WTC11 (cell line): ENCODE measurements around the gene PREPL. TPM values are rescaled to one million over a fixed set of nuclear protein-coding genes. Genes with fewer than 3 reads are reported as not detected.

Experiments used
- CBFB ChIP-seq: sonication (generic); formaldehyde crosslinking; IDR thresholded peaks from 2 replicates; pipeline ENCODE4 v1.8.1; 2022; ENCODE audit warnings: mild to moderate bottlenecking, low read depth, missing genetic modification reagents
- CREB1 ChIP-seq: sonication (generic); formaldehyde crosslinking; IDR thresholded peaks from 2 replicates; pipeline ENCODE4 v1.8.0; 2023; ENCODE audit warnings: mild to moderate bottlenecking, missing genetic modification reagents
- CREM ChIP-seq: sonication (generic); formaldehyde crosslinking; IDR thresholded peaks from 2 replicates; pipeline ENCODE4 v1.8.1; 2022; ENCODE audit warnings: mild to moderate bottlenecking, missing genetic modification reagents, moderate library complexity
- EMX1 ChIP-seq: fragments of 250-450 bp; sonication (Bioruptor Pico); IDR thresholded peaks from 2 replicates; pipeline ENCODE4 v1.8.0; 2021; ENCODE audit warnings: mild to moderate bottlenecking
- ETV6 ChIP-seq: sonication (generic); formaldehyde crosslinking; IDR thresholded peaks from 2 replicates; pipeline ENCODE4 v1.8.1; 2022; ENCODE audit warnings: mild to moderate bottlenecking, missing genetic modification reagents
- FOXJ3 ChIP-seq: sonication (generic); formaldehyde crosslinking; IDR thresholded peaks from 2 replicates; pipeline ENCODE4 v1.9.0; 2021; ENCODE audit warnings: missing genetic modification reagents, mild to moderate bottlenecking, borderline replicate concordance
- GRHL2 ChIP-seq: fragments of 250-450 bp; sonication (Bioruptor Pico); IDR thresholded peaks from 2 replicates; pipeline ENCODE4 v1.8.0; 2022; ENCODE audit warnings: mild to moderate bottlenecking, moderate library complexity; ENCODE audit not compliant: insufficient replicate concordance, severe bottlenecking
- GTF2I ChIP-seq: fragments of 250-450 bp; sonication (Bioruptor Pico); conservative IDR thresholded peaks from 2 replicates; pipeline ENCODE4 v1.4.0; 2021; ENCODE audit warnings: mild to moderate bottlenecking
- KAT7 ChIP-seq: sonication (generic); formaldehyde crosslinking; IDR thresholded peaks from 2 replicates; pipeline ENCODE4 v1.8.1; 2023; ENCODE audit warnings: missing genetic modification reagents, mild to moderate bottlenecking, borderline replicate concordance
- MAX ChIP-seq: sonication (generic); formaldehyde crosslinking; IDR thresholded peaks from 2 replicates; pipeline ENCODE4 v1.8.0; 2022; ENCODE audit warnings: mild to moderate bottlenecking, missing genetic modification reagents
- SMAD3 ChIP-seq: sonication (generic); formaldehyde crosslinking; IDR thresholded peaks from 2 replicates; pipeline ENCODE4 v1.8.0; 2022; ENCODE audit warnings: missing genetic modification reagents, mild to moderate bottlenecking, borderline replicate concordance
- SMAD4 ChIP-seq: sonication (generic); formaldehyde crosslinking; IDR thresholded peaks from 2 replicates; pipeline ENCODE4 v1.8.0; 2022; ENCODE audit warnings: mild to moderate bottlenecking, missing genetic modification reagents
- ZNF121 ChIP-seq: sonication (generic); formaldehyde crosslinking; IDR thresholded peaks from 2 replicates; pipeline ENCODE4 v1.8.0; 2023; ENCODE audit warnings: missing genetic modification reagents
- ZNF416 ChIP-seq: fragments of 250-450 bp; sonication (Bioruptor Pico); IDR thresholded peaks from 2 replicates; pipeline ENCODE4 v1.9.0; 2021; ENCODE audit warnings: mild to moderate bottlenecking, inconsistent platforms
- ZNF671 ChIP-seq: fragments of 250-450 bp; sonication (Bioruptor Pico); IDR thresholded peaks from 2 replicates; pipeline ENCODE4 v1.8.0; 2021; ENCODE audit warnings: mild to moderate bottlenecking
- total RNA-seq: library from RNA; stranded (reverse); gene quantifications from 3 replicates; pipeline ENCODE4 v1.2.3, GENCODE V29; 2021
- TF ChIP-seq, protein P1 (sequence below): sonication (generic); formaldehyde crosslinking; IDR thresholded peaks from 2 replicates; pipeline ENCODE4 v1.8.0; 2022; ENCODE audit warnings: missing genetic modification reagents
- TF ChIP-seq, protein P2 (sequence below): fragments of 250-450 bp; sonication (Bioruptor Pico); IDR thresholded peaks from 2 replicates; pipeline ENCODE4 v1.9.0; 2021; ENCODE audit warnings: mild to moderate bottlenecking, borderline replicate concordance
- TF ChIP-seq, protein P3 (sequence below): sonication (generic); formaldehyde crosslinking; IDR thresholded peaks from 2 replicates; pipeline ENCODE4 v1.8.1; 2023; ENCODE audit warnings: mild to moderate bottlenecking, missing genetic modification reagents, borderline replicate concordance
- TF ChIP-seq, protein P4 (sequence below): sonication (generic); formaldehyde crosslinking; IDR thresholded peaks from 2 replicates; pipeline ENCODE4 v1.8.1; 2023; ENCODE audit warnings: mild to moderate bottlenecking, missing genetic modification reagents
- TF ChIP-seq, protein P5 (sequence below): sonication (generic); formaldehyde crosslinking; IDR thresholded peaks from 2 replicates; pipeline ENCODE4 v1.8.0; 2022; ENCODE audit warnings: mild to moderate bottlenecking, missing genetic modification reagents
- TF ChIP-seq, protein P6 (sequence below): fragments of 250-450 bp; sonication (Bioruptor Pico); conservative IDR thresholded peaks from 2 replicates; pipeline ENCODE4 v1.9.0; 2021; ENCODE audit warnings: mild to moderate bottlenecking

The PREPL gene
- total RNA-seq, 1 experiment from 2014 or later, result 29.3 TPM

DNA sequence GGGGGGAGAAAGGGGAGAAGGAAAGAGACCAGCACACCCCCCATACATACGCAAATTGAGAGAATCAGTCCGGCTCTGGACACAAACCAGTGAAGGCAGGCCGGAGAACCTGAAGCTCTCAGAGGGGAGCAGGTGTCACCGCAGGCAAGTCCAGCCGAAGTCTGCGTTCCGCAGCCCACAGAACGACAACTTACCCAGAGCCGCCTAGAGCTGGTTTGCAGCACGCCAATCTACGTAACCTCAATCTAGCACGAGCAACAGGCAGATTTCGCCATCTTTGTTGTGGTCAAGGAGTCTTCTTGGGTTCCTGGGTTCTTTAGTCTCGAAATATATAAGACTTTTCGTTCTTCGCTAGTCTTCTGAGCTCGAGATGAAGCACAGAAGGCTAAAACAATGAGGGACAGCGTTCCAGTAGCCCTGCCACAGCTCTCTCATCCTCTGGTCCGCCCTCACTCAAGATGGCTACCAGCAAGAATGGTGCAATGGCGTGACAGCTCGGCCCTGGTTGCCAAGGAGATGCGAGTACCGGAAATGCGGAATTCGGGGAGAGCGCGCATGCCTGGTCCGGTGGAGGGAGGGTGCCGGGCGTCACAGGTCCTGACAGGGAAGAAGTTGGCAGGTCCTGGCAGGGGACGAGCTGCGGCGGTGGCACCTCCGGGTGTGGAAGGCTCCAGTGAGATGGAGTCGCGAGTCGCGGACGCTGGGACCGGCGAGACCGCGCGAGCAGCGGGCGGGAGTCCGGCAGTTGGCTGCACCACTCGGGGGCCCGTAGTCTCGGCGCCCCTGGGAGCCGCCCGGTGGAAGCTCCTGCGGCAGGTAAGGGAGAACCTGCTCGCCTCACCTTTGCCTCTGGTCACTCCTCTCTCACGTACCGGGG is at the start of gene PREPL, which contains the start of gene CAMKMT (continued):
- TF ChIP-seq, protein P1, sequence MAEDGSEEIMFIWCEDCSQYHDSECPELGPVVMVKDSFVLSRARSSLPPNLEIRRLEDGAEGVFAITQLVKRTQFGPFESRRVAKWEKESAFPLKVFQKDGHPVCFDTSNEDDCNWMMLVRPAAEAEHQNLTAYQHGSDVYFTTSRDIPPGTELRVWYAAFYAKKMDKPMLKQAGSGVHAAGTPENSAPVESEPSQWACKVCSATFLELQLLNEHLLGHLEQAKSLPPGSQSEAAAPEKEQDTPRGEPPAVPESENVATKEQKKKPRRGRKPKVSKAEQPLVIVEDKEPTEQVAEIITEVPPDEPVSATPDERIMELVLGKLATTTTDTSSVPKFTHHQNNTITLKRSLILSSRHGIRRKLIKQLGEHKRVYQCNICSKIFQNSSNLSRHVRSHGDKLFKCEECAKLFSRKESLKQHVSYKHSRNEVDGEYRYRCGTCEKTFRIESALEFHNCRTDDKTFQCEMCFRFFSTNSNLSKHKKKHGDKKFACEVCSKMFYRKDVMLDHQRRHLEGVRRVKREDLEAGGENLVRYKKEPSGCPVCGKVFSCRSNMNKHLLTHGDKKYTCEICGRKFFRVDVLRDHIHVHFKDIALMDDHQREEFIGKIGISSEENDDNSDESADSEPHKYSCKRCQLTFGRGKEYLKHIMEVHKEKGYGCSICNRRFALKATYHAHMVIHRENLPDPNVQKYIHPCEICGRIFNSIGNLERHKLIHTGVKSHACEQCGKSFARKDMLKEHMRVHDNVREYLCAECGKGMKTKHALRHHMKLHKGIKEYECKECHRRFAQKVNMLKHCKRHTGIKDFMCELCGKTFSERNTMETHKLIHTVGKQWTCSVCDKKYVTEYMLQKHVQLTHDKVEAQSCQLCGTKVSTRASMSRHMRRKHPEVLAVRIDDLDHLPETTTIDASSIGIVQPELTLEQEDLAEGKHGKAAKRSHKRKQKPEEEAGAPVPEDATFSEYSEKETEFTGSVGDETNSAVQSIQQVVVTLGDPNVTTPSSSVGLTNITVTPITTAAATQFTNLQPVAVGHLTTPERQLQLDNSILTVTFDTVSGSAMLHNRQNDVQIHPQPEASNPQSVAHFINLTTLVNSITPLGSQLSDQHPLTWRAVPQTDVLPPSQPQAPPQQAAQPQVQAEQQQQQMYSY (CRISPR knock-in tag), result peak; percentile 34; the same call in 1 of the 2 replicates
- TF ChIP-seq KAT7, result peak; percentile 96; the same call in 1 of the 2 replicates
- TF ChIP-seq ETV6 (CRISPR knock-in tag), result peak; percentile 70; the same call in 1 of the 2 replicates
- TF ChIP-seq, protein P2, sequence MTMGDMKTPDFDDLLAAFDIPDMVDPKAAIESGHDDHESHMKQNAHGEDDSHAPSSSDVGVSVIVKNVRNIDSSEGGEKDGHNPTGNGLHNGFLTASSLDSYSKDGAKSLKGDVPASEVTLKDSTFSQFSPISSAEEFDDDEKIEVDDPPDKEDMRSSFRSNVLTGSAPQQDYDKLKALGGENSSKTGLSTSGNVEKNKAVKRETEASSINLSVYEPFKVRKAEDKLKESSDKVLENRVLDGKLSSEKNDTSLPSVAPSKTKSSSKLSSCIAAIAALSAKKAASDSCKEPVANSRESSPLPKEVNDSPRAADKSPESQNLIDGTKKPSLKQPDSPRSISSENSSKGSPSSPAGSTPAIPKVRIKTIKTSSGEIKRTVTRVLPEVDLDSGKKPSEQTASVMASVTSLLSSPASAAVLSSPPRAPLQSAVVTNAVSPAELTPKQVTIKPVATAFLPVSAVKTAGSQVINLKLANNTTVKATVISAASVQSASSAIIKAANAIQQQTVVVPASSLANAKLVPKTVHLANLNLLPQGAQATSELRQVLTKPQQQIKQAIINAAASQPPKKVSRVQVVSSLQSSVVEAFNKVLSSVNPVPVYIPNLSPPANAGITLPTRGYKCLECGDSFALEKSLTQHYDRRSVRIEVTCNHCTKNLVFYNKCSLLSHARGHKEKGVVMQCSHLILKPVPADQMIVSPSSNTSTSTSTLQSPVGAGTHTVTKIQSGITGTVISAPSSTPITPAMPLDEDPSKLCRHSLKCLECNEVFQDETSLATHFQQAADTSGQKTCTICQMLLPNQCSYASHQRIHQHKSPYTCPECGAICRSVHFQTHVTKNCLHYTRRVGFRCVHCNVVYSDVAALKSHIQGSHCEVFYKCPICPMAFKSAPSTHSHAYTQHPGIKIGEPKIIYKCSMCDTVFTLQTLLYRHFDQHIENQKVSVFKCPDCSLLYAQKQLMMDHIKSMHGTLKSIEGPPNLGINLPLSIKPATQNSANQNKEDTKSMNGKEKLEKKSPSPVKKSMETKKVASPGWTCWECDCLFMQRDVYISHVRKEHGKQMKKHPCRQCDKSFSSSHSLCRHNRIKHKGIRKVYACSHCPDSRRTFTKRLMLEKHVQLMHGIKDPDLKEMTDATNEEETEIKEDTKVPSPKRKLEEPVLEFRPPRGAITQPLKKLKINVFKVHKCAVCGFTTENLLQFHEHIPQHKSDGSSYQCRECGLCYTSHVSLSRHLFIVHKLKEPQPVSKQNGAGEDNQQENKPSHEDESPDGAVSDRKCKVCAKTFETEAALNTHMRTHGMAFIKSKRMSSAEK, result no peak
- no peak for TF ChIP-seq GTF2I (CRISPR knock-in tag)
- TF ChIP-seq SMAD3 (CRISPR knock-in tag), result peak; percentile 83; the same call in 1 of the 2 replicates
- TF ChIP-seq, protein P3, sequence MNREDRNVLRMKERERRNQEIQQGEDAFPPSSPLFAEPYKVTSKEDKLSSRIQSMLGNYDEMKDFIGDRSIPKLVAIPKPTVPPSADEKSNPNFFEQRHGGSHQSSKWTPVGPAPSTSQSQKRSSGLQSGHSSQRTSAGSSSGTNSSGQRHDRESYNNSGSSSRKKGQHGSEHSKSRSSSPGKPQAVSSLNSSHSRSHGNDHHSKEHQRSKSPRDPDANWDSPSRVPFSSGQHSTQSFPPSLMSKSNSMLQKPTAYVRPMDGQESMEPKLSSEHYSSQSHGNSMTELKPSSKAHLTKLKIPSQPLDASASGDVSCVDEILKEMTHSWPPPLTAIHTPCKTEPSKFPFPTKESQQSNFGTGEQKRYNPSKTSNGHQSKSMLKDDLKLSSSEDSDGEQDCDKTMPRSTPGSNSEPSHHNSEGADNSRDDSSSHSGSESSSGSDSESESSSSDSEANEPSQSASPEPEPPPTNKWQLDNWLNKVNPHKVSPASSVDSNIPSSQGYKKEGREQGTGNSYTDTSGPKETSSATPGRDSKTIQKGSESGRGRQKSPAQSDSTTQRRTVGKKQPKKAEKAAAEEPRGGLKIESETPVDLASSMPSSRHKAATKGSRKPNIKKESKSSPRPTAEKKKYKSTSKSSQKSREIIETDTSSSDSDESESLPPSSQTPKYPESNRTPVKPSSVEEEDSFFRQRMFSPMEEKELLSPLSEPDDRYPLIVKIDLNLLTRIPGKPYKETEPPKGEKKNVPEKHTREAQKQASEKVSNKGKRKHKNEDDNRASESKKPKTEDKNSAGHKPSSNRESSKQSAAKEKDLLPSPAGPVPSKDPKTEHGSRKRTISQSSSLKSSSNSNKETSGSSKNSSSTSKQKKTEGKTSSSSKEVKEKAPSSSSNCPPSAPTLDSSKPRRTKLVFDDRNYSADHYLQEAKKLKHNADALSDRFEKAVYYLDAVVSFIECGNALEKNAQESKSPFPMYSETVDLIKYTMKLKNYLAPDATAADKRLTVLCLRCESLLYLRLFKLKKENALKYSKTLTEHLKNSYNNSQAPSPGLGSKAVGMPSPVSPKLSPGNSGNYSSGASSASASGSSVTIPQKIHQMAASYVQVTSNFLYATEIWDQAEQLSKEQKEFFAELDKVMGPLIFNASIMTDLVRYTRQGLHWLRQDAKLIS (CRISPR knock-in tag), result no peak
- TF ChIP-seq CREM (CRISPR knock-in tag), result peak; percentile 79
- TF ChIP-seq GRHL2 (CRISPR knock-in tag), result no peak
- TF ChIP-seq, protein P4, sequence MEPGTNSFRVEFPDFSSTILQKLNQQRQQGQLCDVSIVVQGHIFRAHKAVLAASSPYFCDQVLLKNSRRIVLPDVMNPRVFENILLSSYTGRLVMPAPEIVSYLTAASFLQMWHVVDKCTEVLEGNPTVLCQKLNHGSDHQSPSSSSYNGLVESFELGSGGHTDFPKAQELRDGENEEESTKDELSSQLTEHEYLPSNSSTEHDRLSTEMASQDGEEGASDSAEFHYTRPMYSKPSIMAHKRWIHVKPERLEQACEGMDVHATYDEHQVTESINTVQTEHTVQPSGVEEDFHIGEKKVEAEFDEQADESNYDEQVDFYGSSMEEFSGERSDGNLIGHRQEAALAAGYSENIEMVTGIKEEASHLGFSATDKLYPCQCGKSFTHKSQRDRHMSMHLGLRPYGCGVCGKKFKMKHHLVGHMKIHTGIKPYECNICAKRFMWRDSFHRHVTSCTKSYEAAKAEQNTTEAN (CRISPR knock-in tag), result no peak
- no peak for TF ChIP-seq SMAD4 (CRISPR knock-in tag)
- no peak for TF ChIP-seq ZNF671 (CRISPR knock-in tag)
- no peak for TF ChIP-seq CBFB (CRISPR knock-in tag)
- TF ChIP-seq ZNF121 (CRISPR knock-in tag), result 0 out of 2 replicates have a peak, but pooled peaks have one; percentile 12
- TF ChIP-seq ZNF416 (CRISPR knock-in tag), result no peak
- TF ChIP-seq, protein P5, sequence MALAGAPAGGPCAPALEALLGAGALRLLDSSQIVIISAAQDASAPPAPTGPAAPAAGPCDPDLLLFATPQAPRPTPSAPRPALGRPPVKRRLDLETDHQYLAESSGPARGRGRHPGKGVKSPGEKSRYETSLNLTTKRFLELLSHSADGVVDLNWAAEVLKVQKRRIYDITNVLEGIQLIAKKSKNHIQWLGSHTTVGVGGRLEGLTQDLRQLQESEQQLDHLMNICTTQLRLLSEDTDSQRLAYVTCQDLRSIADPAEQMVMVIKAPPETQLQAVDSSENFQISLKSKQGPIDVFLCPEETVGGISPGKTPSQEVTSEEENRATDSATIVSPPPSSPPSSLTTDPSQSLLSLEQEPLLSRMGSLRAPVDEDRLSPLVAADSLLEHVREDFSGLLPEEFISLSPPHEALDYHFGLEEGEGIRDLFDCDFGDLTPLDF (CRISPR knock-in tag), result no peak
- TF ChIP-seq CREB1 (CRISPR knock-in tag), result no peak
- TF ChIP-seq, protein P6, sequence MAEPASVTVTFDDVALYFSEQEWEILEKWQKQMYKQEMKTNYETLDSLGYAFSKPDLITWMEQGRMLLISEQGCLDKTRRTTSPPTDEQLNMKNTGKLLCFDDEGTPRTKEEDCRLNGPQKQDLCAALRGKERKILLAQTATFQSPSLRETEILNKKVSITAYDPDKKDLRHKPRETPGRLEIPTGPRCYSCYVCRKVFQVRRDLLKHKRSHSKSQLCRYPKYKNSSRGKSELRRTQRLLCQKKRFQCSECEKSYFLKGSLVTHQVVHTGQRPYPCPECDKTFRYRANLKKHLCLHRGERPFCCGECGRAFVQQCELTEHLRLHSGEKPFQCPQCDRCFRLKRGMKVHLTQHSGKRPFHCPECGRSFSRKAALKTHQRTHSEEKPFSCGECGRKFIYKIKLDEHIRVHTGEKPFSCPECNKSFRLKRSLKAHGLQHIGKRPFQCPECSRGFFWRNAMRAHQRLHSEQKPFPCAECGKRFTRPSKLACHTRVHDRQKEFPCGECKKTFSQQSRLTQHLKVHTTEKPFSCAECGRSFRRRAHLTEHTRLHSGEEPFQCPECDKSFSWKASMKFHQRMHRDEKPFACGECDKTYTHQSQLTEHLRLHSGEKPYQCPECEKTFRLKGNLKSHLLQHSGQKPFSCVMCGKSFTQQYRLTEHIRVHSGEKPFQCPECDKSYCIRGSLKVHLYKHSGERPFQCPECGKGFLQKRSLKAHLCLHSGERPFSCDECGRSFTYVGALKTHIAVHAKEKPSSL, result no peak
- no peak for TF ChIP-seq EMX1 (CRISPR knock-in tag)
- peak; percentile 92 for TF ChIP-seq MAX (CRISPR knock-in tag)
- no peak for TF ChIP-seq FOXJ3 (CRISPR knock-in tag)
